NCI-H2081 treated with DMSO at 0.1 percent for 48 hours (cell line): Measurements from ENCODE around the gene SRM.
"Not testable (repeated sequence)": the region's sequence is repeated elsewhere in the genome, so short reads cannot be mapped to it uniquely, and the experiment has no call there.

Experiments
- DNase-seq: peaks from one replicate; lab custom pipeline; 2025; lab: John Stamatoyannopoulos, UW

The SRM gene

GRCh38 chr1:11059968-11060830 lies at the start of gene SRM:
TSS of gene SRM (minus strand) at chr1:11060018. CDS start at chr1:11059943, 75 bp downstream.
- peak; percentile 38 for DNase-seq

GRCh38 chr1:11109047-11109760 lies 49.4 kb upstream of the SRM start:
- no peak for DNase-seq

- no peak for DNase-seq
These were observed 47.8 kb upstream of the SRM start for GRCh38 chr1:11107599-11107998.

GRCh38 chr1:11105586-11105985 lies 45.8 kb upstream of the SRM start:
- DNase-seq, result no peak

- DNase-seq, result no peak
These were observed 41.5 kb upstream of the SRM start for GRCh38 chr1:11101347-11101746.

- not testable (repeated sequence) for DNase-seq
These were observed 41.0 kb upstream of the SRM start for GRCh38 chr1:11100806-11101205.

- no peak for DNase-seq
These were observed 40.3 kb upstream of the SRM start for GRCh38 chr1:11100149-11100493.

GRCh38 chr1:11099310-11100148 lies 39.7 kb upstream of the SRM start, which contains the start of gene EXOSC10:
TSS of gene EXOSC10 (minus strand) at chr1:11099869. CDS start at chr1:11099831, 38 bp downstream.
- peak; percentile 22 for DNase-seq

GRCh38 chr1:11098931-11099309 lies 39.1 kb upstream of the SRM start:
- DNase-seq, result no peak

GRCh38 chr1:11083784-11084183 lies 24.0 kb upstream of the SRM start:
- DNase-seq, result not testable (repeated sequence)

- DNase-seq, result no peak
These were observed 21.1 kb upstream of the SRM start for GRCh38 chr1:11080931-11081330.

GRCh38 chr1:11078631-11079030 lies 18.8 kb upstream of the SRM start:
- no peak for DNase-seq

GRCh38 chr1:11073398-11073797 lies 13.6 kb upstream of the SRM start:
- DNase-seq, result not testable (repeated sequence)

GRCh38 chr1:11072216-11072917 lies 12.5 kb upstream of the SRM start:
- peak; percentile 66 for DNase-seq

- DNase-seq, result peak; percentile 68
These were observed 11.8 kb upstream of the SRM start for GRCh38 chr1:11071463-11072215.

GRCh38 chr1:11070876-11071275 lies 11.1 kb upstream of the SRM start:
- DNase-seq, result no peak

GRCh38 chr1:11068600-11069473 lies 9.0 kb upstream of the SRM start:
- no peak for DNase-seq

- no peak for DNase-seq
These were observed 8.1 kb upstream of the SRM start for GRCh38 chr1:11067716-11068599.

- DNase-seq, result no peak
These were observed 6.0 kb upstream of the SRM start for GRCh38 chr1:11065796-11066195.
